H9 (cell line): Measurements from ENCODE around the gene CXXC5. TPM values are rescaled to one million over a fixed set of nuclear protein-coding genes. Genes with fewer than 3 reads are reported as not detected.
A peak's percentile ranks its signal among the peaks of the same experiment; 100 is the strongest.

Experiments used
- DNase-seq: peaks from one replicate; pipeline ENCODE4 v3.0.0-alpha.2; 2017
- H2AFZ ChIP-seq: one replicate; pipeline ENCODE4 v1.6.1; 2013; ENCODE audit warnings: mild to moderate bottlenecking, low read length, control low read depth, moderate library complexity
- H2AK5ac ChIP-seq: 2 replicates; pipeline ENCODE4 v1.6.1; 2013; ENCODE audit warnings: low read length, control low read depth, mixed read lengths; ENCODE audit not compliant: insufficient read length
- H2BK120ac ChIP-seq: one replicate; pipeline ENCODE4 v1.6.1; 2013; ENCODE audit warnings: low read depth, mild to moderate bottlenecking, low read length, control low read depth, inconsistent platforms; ENCODE audit not compliant: poor library complexity, severe bottlenecking
- H2BK12ac ChIP-seq: 2 replicates; pipeline ENCODE4 v1.6.1; 2013; ENCODE audit warnings: low read length, control low read depth, mixed read lengths, low read depth; ENCODE audit not compliant: insufficient read length
- H2BK15ac ChIP-seq: 2 replicates; pipeline ENCODE4 v1.6.1; 2013; ENCODE audit warnings: low read depth, low read length, control low read depth
- H2BK20ac ChIP-seq: one replicate; pipeline ENCODE4 v1.6.1; 2013; ENCODE audit warnings: low read depth, mild to moderate bottlenecking, low read length, control low read depth, inconsistent platforms; ENCODE audit not compliant: poor library complexity, severe bottlenecking
- H2BK5ac ChIP-seq: 2 replicates; pipeline ENCODE4 v1.6.1; 2013; ENCODE audit warnings: low read length, control low read depth, mixed read lengths; ENCODE audit not compliant: insufficient read length
- H3K14ac ChIP-seq: 2 replicates; pipeline ENCODE4 v1.6.1; 2013; ENCODE audit warnings: low read length, control low read depth; ENCODE audit not compliant: insufficient read depth
- H3K18ac ChIP-seq: 2 replicates; pipeline ENCODE4 v1.6.1; 2013; ENCODE audit warnings: low read depth, mild to moderate bottlenecking, mixed read lengths, low read length, control low read depth; ENCODE audit not compliant: insufficient read length
- H3K23ac ChIP-seq: 2 replicates; pipeline ENCODE4 v1.6.1; 2013; ENCODE audit warnings: low read length, control low read depth, mixed read lengths, low read depth; ENCODE audit not compliant: insufficient read length
- H3K23me2 ChIP-seq: 2 replicates; pipeline ENCODE4 v1.6.1; 2013; ENCODE audit warnings: low read depth, mild to moderate bottlenecking, mixed read lengths, low read length, control low read depth; ENCODE audit not compliant: insufficient read length, poor library complexity, severe bottlenecking
- H3K27ac ChIP-seq: 2 replicates; pipeline ENCODE4 v1.5.1; 2013; ENCODE audit warnings: low read length, control low read depth, mixed read lengths, low read depth; ENCODE audit not compliant: insufficient read length
- H3K27me3 ChIP-seq: 2 replicates; pipeline ENCODE4 v1.6.1; 2013; ENCODE audit warnings: low read length, control low read depth, inconsistent platforms; ENCODE audit not compliant: insufficient read depth
- H3K4ac ChIP-seq: 2 replicates; pipeline ENCODE4 v1.6.1; 2013; ENCODE audit warnings: low read depth, mild to moderate bottlenecking, control low read depth, inconsistent platforms, low read length, moderate library complexity
- H3K4me1 ChIP-seq: 2 replicates; pipeline ENCODE4 v1.6.1; 2013; ENCODE audit warnings: low read length, control low read depth, inconsistent platforms; ENCODE audit not compliant: insufficient read depth
- H3K4me2 ChIP-seq: 2 replicates; pipeline ENCODE4 v1.6.1; 2013; ENCODE audit warnings: low read length, control low read depth, mixed read lengths; ENCODE audit not compliant: insufficient read length, insufficient read depth
- H3K56ac ChIP-seq: 2 replicates; pipeline ENCODE4 v1.6.1; 2013; ENCODE audit warnings: low read depth, mild to moderate bottlenecking, mixed read lengths, low read length, control low read depth; ENCODE audit not compliant: insufficient read length
- H3K79me1 ChIP-seq: 2 replicates; pipeline ENCODE4 v1.6.1; 2013; ENCODE audit warnings: low read depth, mild to moderate bottlenecking, moderate library complexity, low read length, control low read depth, inconsistent platforms; ENCODE audit not compliant: insufficient read depth, poor library complexity, severe bottlenecking
- H3K79me2 ChIP-seq: 2 replicates; pipeline ENCODE4 v1.6.1; 2013; ENCODE audit warnings: low read length, control low read depth, inconsistent platforms; ENCODE audit not compliant: insufficient read depth
- H3K9ac ChIP-seq: 2 replicates; pipeline ENCODE4 v1.6.1; 2013; ENCODE audit warnings: low read length, control low read depth, mixed read lengths; ENCODE audit not compliant: insufficient read length; ENCODE audit errors: extremely low read depth
- H3K9me3 ChIP-seq: one replicate; pipeline ENCODE4 v1.6.1; 2013; ENCODE audit warnings: low read depth, low read length, inconsistent platforms; ENCODE audit not compliant: control insufficient read depth
- H3T11ph ChIP-seq: one replicate; pipeline ENCODE4 v1.6.1; 2013; ENCODE audit warnings: mild to moderate bottlenecking, low read length, control low read depth, inconsistent platforms
- H4K20me1 ChIP-seq: one replicate; pipeline ENCODE4 v1.6.1; 2013; ENCODE audit not compliant: control insufficient read depth, insufficient read length, insufficient read depth
- H4K5ac ChIP-seq: 2 replicates; pipeline ENCODE4 v1.6.1; 2013; ENCODE audit warnings: low read depth, mild to moderate bottlenecking, mixed read lengths, low read length, control low read depth; ENCODE audit not compliant: insufficient read length
- H4K8ac ChIP-seq: replicated peaks from 2 replicates; pipeline ENCODE4 v1.6.1; 2013; ENCODE audit warnings: low read length, control low read depth, mixed read lengths, low read depth; ENCODE audit not compliant: insufficient read length
- H4K91ac ChIP-seq: 2 replicates; pipeline ENCODE4 v1.6.1; 2013; ENCODE audit warnings: low read depth, mild to moderate bottlenecking, moderate library complexity, mixed read lengths, low read length, control low read depth; ENCODE audit not compliant: insufficient read length
- H3K27ac Mint-ChIP-seq, 3 experiments: 2 replicates in 2 of 3; 3 replicates in 1 of 3; pipeline ENCODE4 v1.8.0; 2020 to 2021; ENCODE audit warnings: mixed read lengths in 3 of 3, mild to moderate bottlenecking in 1 of 3, moderate library complexity in 1 of 3
- H3K27me3 Mint-ChIP-seq: 2 replicates; pipeline ENCODE4 v1.8.0; 2021; ENCODE audit warnings: low read depth, mild to moderate bottlenecking, moderate library complexity, mixed read lengths
- H3K36me3 Mint-ChIP-seq, 3 experiments: 2 replicates in 2 of 3; 3 replicates in 1 of 3; pipeline ENCODE4 v1.8.0; 2020 to 2021; ENCODE audit warnings: low read depth in 3 of 3, mixed read lengths in 3 of 3; ENCODE audit not compliant: insufficient read depth in 1 of 3
- H3K4me1 Mint-ChIP-seq, 2 experiments: 2 replicates each; pipeline ENCODE4 v1.8.0; 2020; ENCODE audit warnings: mixed read lengths in 2 of 2
- H3K4me3 Mint-ChIP-seq, 2 experiments: 2 replicates in 1 of 2; 3 replicates in 1 of 2; pipeline ENCODE4 v1.8.0; 2020 to 2021; ENCODE audit warnings: mild to moderate bottlenecking in 2 of 2, mixed read lengths in 2 of 2, moderate library complexity in 1 of 2
- H3K9me3 Mint-ChIP-seq, 2 experiments: 2 replicates in 1 of 2; 3 replicates in 1 of 2; pipeline ENCODE4 v1.8.0; 2020; ENCODE audit warnings: mild to moderate bottlenecking in 2 of 2, mixed read lengths in 2 of 2, moderate library complexity in 1 of 2
- CTCF ChIP-seq: fragments of 200-600 bp; sonication (generic); conservative IDR thresholded peaks from 3 replicates; pipeline ENCODE4 v1.8.0; 2021; ENCODE audit warnings: antibody characterized with exemption, mild to moderate bottlenecking
- WGBS: extraction: QIAGEN DNeasy Blood & Tissue Kit; methylation state at CpG from one replicate; pipeline ENCODE4 v1.1.7; 2013; ENCODE audit warnings: missing lambda C conversion rate, low lambda C conversion rate, mixed read lengths; ENCODE audit not compliant: insufficient read length; ENCODE audit errors: extremely low coverage; 5-methylcytosine and 5-hydroxymethylcytosine counted together
- total RNA-seq: library from RNA; stranded (reverse); gene quantifications from 2 replicates; pipeline ENCODE4 v1.2.1, GENCODE V29; 2021

Gene CXXC5
- total RNA-seq, 1 experiment from 2014 or later: 105 TPM

DNA sequence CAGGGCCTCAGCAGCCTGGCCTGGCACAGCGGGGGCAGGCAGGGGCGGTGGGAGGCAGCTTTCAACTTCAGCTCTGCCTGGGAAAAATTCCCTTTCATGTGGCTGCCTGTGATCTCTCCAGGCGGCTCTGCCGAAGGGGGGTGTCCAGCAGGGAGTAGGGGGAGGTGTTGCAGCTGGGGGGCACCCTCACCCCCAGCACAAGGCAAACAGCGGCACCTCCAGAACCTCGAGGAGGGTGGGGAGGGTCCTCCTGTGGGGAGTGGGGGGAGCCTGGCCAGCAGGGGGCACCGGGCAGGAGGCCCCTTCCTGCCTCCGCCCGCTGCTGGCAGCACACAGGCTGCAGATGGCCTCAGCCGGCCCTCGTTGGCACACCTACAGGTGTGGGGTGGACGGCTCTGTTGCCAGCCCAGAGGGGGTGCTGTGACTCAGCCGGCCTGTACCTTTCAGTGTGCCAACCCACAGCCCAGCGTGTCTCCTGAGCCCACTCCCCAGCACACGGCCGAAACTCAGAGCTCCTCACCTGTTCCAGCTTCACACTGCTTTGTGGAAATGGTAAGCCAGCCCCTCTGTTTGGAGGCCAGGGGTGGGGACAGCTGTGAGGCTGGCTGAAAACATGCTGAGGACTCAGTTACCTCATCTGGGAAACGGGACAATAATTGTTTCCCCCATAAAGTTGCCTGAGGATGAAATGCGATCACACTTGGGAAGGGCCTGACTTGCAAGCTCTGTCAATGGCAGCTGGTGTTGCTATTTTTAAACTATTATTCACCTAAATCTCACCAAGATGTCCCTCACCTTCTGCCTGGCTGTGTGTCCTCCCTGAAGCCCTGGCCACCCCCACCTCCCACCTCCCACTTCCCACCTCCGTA, 37.0 kb downstream of the CXXC5 start:
- no peaks in the 10 kb centered on the region; the same call in 1 of the 2 replicates for H3K79me2 ChIP-seq
- no peak overlapping the region for H3K4me2 ChIP-seq
- Mint-ChIP-seq H3K36me3 (peaks cover 25 to 54% (median 33%) of the 10 kb centered on the region in 3 experiments; a peak in 6 of 7 replicates), H3K9me3 (no peaks in the 10 kb centered on the region), H3K4me3 (peak overlapping the region in 1 of 2 experiments; percentile 12; a peak in 1 of 5 replicates), H3K27me3 (peaks cover 1% of the 10 kb centered on the region; the same call in 1 of the 2 replicates), H3K4me1 (peaks cover 62 to 78% of the 10 kb centered on the region in 2 experiments), H3K27ac (peak overlapping the region in 2 of 3 experiments; percentile 48 to 51; a peak in 1 of 7 replicates)
- no peak overlapping the region; the same call in 1 of the 2 replicates for H3K14ac ChIP-seq
- peaks cover 16% of the 10 kb centered on the region for H3K4me1 ChIP-seq
- H3K56ac ChIP-seq: no peak overlapping the region
- no peak overlapping the region for H3K9ac ChIP-seq
- H3T11ph ChIP-seq: no peak overlapping the region
- H4K91ac ChIP-seq: no peak overlapping the region
- H2BK12ac ChIP-seq: no peak overlapping the region
- H3K18ac ChIP-seq: no peak overlapping the region
- no peak overlapping the region for H2AFZ ChIP-seq
- no CpG with 5 or more reads among the region's 19 CpGs for WGBS
- no peak overlapping the region for H2AK5ac ChIP-seq
- no peak overlapping the region for H2BK20ac ChIP-seq
- no peaks in the 10 kb centered on the region for H3K79me1 ChIP-seq
- no peak overlapping the region for H2BK120ac ChIP-seq
- no peak overlapping the region for H3K27ac ChIP-seq
- H3K27me3 ChIP-seq: no peaks in the 10 kb centered on the region
- peak; percentile 58 for DNase-seq
- peak; percentile 47 for TF ChIP-seq CTCF
- H3K9me3 ChIP-seq: no peaks in the 10 kb centered on the region
- H4K20me1 ChIP-seq: no peaks in the 10 kb centered on the region
- no peak overlapping the region for H3K23ac ChIP-seq
- H2BK5ac ChIP-seq: no peak overlapping the region
- no peaks in the 10 kb centered on the region for H3K23me2 ChIP-seq
- H4K5ac ChIP-seq: no peak overlapping the region
- H3K4ac ChIP-seq: no peak overlapping the region
- no peak overlapping the region for H2BK15ac ChIP-seq
- H4K8ac ChIP-seq: no peak overlapping the region
